ENCODE results near the gene TPM4. TPM values are rescaled to one million over a fixed set of nuclear protein-coding genes. Genes with fewer than 3 reads are reported as not detected.
"Not testable (repeated sequence)": the region's sequence is repeated elsewhere in the genome, so short reads cannot be mapped to it uniquely, and the experiment has no call there.

TPM4 gene
- polyA plus RNA-seq, 3 donors, result 144 to 170 (median 146) TPM

DNA sequence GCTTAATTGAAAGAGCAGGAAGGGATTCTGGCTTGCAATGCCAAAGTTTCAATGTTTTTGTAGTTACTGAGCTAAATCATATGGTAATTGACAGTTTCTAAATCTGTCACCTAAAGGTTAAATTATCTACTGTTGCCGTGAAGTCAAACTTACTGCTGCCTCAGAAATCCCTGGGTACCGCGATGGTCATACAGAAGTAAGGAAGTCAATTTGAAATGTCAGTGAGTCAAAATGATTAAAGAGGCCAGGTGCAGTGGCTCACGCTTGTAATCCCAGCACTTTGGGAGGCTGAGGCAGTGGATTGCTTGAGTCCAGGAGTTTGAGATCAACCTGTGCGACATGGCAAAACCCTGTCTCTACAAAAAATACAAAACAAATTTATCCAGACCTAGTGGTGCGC, 48.8 kb upstream of the TPM4 start:
- Histone ChIP-seq H2AFZ (ENCODE audit: insufficient read depth, low read depth, low read length, poor library complexity, severe bottlenecking) (no peak overlapping the region), H3K27ac (ENCODE audit: low read depth in 1 of 2, low read length in 2 of 2) (no peak overlapping the region), H3K79me2 (ENCODE audit: insufficient read depth, low read length) (no peaks in the 10 kb centered on the region), H3K27me3 (ENCODE audit: control insufficient read depth in 2 of 2, insufficient read depth in 2 of 2, low read length in 2 of 2) (no peaks in the 10 kb centered on the region), H3K36me3 (replicated peaks in 1 of 2; ENCODE audit: control insufficient read depth in 1 of 2, insufficient read depth in 2 of 2, low read length in 2 of 2) (no peaks in the 10 kb centered on the region), H3K4me1 (ENCODE audit: control insufficient read depth in 1 of 2, insufficient read depth in 2 of 2, low read length in 2 of 2) (peaks cover 12 to 13% of the 10 kb centered on the region in 2 donors), H3K9me3 (replicated peaks in 1 of 2; ENCODE audit: control insufficient read depth in 1 of 2, insufficient read depth in 1 of 2, low read length in 2 of 2) (peaks cover 0 to 2% of the 10 kb centered on the region in 2 donors), H3K4me2 (replicated peaks; ENCODE audit: extremely low read depth, low read length, poor library complexity, severe bottlenecking) (no peak overlapping the region), H4K20me1 (ENCODE audit: insufficient read depth, low read length) (no peaks in the 10 kb centered on the region), H3K9ac (ENCODE audit: insufficient read depth, low read length, poor library complexity, severe bottlenecking) (no peak overlapping the region), H3K4me3 (replicated peaks in 1 of 3; ENCODE audit: low read depth in 2 of 3, low read length in 3 of 3) (no peak overlapping the region)
- no peak for DNase-seq
- intact Hi-C loops (cut with micrococcal nuclease), result no loop called here
- H3K27ac Mint-ChIP-seq, result no peak overlapping the region
- H3K4me3 Mint-ChIP-seq, result no peak overlapping the region
- 41% methylated on average over 3 of the region's 6 CpGs for WGBS (ENCODE audit: insufficient coverage)
- H3K36me3 Mint-ChIP-seq, result no peaks in the 10 kb centered on the region
- H3K9me3 Mint-ChIP-seq, result peaks cover 0 to 8% (median 3%) of the 10 kb centered on the region in 7 donors
- TF ChIP-seq, protein P1, sequence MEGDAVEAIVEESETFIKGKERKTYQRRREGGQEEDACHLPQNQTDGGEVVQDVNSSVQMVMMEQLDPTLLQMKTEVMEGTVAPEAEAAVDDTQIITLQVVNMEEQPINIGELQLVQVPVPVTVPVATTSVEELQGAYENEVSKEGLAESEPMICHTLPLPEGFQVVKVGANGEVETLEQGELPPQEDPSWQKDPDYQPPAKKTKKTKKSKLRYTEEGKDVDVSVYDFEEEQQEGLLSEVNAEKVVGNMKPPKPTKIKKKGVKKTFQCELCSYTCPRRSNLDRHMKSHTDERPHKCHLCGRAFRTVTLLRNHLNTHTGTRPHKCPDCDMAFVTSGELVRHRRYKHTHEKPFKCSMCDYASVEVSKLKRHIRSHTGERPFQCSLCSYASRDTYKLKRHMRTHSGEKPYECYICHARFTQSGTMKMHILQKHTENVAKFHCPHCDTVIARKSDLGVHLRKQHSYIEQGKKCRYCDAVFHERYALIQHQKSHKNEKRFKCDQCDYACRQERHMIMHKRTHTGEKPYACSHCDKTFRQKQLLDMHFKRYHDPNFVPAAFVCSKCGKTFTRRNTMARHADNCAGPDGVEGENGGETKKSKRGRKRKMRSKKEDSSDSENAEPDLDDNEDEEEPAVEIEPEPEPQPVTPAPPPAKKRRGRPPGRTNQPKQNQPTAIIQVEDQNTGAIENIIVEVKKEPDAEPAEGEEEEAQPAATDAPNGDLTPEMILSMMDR (IDR thresholded peaks at IDR 0.05), result no peak
- no peaks in the 10 kb centered on the region for H3K27me3 Mint-ChIP-seq (ENCODE audit: low read depth in 3 of 3)
- H3K4me1 Mint-ChIP-seq, result peaks cover 12% of the 10 kb centered on the region

DNA sequence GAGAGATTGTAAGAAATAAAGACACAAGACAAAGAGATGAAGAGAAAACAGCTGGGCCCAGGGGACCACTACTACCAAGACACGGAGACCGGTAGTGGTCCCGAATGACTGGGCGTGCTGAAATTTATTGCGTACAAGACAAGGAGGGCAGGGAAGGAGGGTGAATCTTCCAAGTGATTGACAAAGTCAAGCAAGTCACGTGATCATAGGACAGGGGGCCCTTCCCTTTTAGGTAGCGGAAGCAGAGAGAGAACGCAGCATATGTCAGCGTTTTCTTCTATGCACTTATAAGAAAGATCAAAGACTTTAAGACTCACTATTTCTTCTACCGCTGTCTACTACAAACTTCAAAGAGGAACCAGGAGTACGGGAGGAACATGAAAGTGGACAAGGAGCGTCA, 46.1 kb upstream of the TPM4 start:
- H3K4me3 ChIP-seq (replicated peaks in 1 of 3; ENCODE audit: low read depth in 2 of 3, low read length in 3 of 3); H3K9ac ChIP-seq (ENCODE audit: insufficient read depth, low read length, poor library complexity, severe bottlenecking); H3K9me3 Mint-ChIP-seq; H3K4me2 ChIP-seq (replicated peaks; ENCODE audit: extremely low read depth, low read length, poor library complexity, severe bottlenecking); intact Hi-C loops (cut with micrococcal nuclease); H4K20me1 ChIP-seq (ENCODE audit: insufficient read depth, low read length); H3K9me3 ChIP-seq (replicated peaks in 1 of 2; ENCODE audit: control insufficient read depth in 1 of 2, insufficient read depth in 1 of 2, low read length in 2 of 2); H3K79me2 ChIP-seq (ENCODE audit: insufficient read depth, low read length); H3K36me3 Mint-ChIP-seq; H3K27me3 Mint-ChIP-seq (ENCODE audit: low read depth in 3 of 3); H3K27me3 ChIP-seq (ENCODE audit: control insufficient read depth in 2 of 2, insufficient read depth in 2 of 2, low read length in 2 of 2); H3K36me3 ChIP-seq (replicated peaks in 1 of 2; ENCODE audit: control insufficient read depth in 1 of 2, insufficient read depth in 2 of 2, low read length in 2 of 2); H3K27ac ChIP-seq (ENCODE audit: low read depth in 1 of 2, low read length in 2 of 2): not testable (repeated sequence)
- H3K27ac Mint-ChIP-seq, result peak overlapping the region in 3 of 7 donors; percentile 47 to 77 (median 64)
- H3K4me3 Mint-ChIP-seq, result peak overlapping the region in 1 of 2 donors; percentile 46
- H2AFZ ChIP-seq (ENCODE audit: insufficient read depth, low read depth, low read length, poor library complexity, severe bottlenecking), result peak overlapping the region; percentile 35
- H3K4me1 Mint-ChIP-seq, result peaks cover 12% of the 10 kb centered on the region
- 58% methylated on average over 6 of the region's 12 CpGs for WGBS (ENCODE audit: insufficient coverage)
- DNase-seq, result peak in 2 of 3 donors; percentile 23 to 51
- H3K4me1 ChIP-seq (ENCODE audit: control insufficient read depth in 1 of 2, insufficient read depth in 2 of 2, low read length in 2 of 2), result peaks cover 12 to 13% of the 10 kb centered on the region in 2 donors

Measured in CD14-positive monocyte (primary cell).